Activated CD4-positive, CD25-positive, alpha-beta regulatory T cell treated with anti-CD3 and anti-CD28 coated beads, Interleukin-2, amount 50 U/mL, for 24 hours (primary cell): ENCODE measurements around the gene POLR2F.

Experiments
- ATAC-seq, 2 donors: fragments of 150-1000 bp; cut with Tn5 transposase; one replicate each; pipeline ENCODE4 v1.10.0; 2021; ENCODE audit warnings: mild to moderate bottlenecking in 1 of 2, moderate library complexity in 1 of 2

Gene POLR2F

DNA sequence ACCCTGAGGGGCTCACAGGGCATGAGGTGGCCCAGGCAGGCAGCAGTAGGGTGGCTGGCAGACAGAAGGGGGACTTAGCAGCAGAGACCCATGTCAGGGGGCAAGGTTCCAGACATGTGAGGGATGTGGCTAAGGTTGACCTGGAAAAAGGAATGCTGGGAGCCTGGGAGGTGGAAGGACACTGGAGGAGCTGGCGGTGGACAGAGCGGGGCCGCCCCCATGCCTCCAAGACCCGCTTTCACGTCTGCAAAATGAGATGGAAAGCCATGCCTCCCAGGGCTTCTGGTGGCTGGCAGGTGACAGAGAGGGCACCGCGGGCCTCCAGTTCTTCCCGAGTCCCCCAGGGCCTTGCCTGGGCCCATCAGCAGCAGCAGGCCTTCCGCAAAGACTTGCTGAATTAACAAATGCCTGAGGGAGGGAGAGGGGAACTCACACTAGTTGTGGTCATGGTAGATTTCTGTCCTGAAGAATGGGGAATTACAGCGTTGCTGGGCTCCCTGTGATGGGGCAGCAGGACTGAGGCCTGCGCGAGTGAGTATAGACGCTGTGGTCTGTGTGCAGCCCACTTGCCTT, 53.9 kb downstream of the POLR2F start:
- no peak for ATAC-seq

DNA sequence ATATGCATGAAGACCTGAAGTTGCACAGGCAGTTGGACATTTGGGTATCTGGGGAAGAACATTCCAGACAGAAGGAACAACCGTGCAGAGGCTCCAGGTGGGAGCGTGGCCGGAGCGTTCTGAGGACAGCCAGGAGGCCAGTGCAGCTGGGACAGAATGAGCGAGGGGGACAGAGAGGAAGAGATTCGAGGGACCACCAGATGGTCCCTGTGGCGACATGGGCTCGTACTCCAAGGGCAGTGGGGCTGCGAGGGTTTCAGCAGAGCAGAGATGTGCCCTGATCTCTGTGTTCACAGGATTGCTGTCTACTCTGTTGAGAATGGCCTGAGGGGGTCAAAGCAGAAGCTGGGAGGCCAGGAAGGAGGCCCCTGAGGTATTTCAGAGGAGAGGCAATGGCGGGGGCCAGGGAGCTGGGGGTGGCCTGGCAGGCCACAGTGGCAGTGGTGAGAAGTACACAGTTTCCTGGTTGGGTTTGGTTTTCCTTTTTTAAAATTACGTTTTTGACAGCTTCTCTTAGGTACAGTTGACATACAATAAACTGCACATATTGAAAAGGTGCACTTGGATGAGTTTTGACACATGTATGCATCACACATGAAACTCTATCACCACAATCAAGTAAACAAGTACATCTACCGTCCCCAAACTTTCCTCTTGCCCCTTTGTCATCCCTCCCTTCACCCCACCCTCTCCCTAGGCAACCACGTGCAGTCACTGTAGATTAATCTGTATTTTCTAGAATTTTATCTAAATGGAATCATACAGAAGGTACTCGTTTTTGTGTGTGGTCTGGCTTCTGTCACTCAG, 55.7 kb downstream of the POLR2F start:
- ATAC-seq = no peak

DNA sequence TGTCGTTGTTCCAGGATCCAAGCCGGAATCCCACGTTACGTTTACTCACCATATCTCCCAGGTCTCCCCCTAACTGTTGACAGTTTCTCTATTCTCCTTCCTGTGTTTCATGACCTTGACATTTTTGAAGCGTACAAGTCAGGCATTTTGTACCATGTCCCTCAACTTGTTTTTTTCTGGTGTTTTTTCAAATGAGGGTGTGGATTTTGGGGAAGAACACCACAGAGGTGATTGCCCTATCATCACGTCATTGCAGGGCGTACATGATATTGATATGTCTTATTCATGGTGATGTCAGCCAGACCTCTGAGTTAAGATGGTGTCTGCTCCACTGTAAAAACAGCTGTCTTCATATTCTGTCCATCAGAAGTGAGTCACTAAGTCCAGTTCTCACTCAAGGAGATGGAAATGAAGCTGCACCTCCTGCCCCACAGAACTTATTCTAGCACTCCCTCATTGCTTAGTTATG, 59.1 kb downstream of the POLR2F start:
- ATAC-seq = no peak

DNA sequence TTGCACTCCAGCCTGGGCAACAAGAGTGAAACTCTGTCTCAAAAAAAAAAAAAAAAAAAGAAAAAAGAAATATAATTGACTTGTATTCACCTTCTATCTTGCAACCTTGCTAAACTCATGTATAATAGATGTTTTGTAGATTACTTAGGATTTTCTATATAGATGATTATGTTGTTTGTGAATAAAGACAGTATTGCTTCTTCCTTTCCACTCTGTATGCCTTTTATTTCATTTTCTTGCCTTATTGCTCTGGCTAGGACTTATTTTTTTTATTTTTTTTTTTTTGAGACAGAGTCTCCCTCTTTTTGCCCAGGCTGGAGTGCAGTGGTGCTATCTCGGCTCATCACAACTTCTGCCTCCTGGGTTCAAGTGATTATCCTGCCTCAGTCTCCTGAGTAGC, 60.6 kb downstream of the POLR2F start:
- ATAC-seq = no peak

DNA sequence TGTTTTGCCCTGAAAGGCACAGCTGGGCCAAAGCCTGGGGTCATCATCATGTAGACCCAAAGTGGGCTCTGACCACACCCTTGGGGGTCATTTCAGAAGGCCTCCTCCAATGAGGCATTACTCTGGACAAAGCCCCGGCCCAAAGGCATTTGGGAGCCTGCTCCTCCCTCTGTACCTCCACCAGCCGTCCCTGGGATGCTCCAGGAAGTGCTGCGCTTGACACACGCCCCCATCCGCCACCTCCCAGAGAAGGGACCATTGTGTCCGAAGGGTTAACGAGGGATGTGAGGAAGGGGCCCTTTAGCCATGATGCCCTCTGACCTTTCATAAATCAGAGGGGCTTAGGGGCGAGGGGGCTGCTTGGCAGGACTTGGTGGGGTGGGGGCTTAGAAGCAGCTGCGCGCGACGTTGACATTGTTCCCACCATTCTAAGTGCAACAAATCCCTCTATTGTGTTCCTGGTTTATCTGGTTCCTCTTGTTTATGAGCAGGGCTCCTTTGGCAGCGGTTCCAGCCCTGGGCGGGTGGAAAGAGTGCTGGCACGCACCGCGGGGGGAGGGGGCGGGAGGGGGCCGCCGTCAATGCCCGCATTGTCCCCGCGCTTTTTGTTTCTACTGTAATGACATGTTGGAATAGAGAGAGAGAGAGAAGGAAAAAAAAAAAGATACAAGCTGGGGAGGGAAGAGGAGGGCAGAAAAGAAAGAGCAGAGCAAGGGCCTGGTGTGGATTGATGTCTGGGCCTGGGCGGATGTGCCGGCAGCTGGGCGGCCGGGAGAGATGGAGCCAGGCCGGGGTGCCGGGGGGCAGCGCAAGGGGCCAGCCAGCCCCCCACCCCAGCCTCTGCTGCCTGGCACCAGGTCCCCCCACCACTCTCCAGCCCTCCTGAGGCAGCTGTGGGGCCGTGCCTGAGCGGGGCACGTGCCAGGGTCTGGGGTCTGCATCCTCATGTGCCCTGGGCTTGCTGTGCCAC, 63.0 kb downstream of the POLR2F start:
- no peak for ATAC-seq

DNA sequence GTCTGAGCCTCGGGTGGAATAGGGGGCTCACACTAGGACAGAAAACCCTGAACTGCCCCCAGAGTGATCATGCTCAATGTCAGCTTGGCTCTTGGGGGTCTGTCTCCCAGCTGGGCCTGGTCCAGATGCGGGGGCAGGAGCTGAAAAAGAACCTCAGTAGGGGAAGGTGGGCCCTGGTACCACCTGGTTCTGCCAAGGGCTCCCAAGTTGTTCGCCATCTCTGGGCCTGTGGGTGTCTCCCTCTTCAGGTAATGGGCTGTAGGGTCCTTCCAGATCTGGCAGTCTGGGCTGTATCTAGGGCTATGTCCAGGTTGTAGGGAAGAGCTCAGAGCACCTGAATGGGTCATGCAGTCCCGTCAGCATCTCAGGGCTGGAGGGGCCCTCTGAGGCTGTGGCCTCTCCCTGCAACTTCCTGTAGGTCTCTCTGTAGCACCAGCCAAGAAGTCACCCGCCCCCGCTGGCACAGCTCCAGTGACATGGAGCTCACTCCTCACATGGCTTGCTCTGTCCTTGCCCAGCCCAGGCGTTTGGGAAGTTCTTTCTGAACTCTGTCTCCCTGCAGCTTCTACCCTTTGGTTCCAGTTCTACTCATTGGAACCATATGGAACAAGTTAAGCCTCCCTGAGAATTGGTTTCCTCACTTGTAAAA, 63.9 kb downstream of the POLR2F start:
- ATAC-seq = no peak

DNA sequence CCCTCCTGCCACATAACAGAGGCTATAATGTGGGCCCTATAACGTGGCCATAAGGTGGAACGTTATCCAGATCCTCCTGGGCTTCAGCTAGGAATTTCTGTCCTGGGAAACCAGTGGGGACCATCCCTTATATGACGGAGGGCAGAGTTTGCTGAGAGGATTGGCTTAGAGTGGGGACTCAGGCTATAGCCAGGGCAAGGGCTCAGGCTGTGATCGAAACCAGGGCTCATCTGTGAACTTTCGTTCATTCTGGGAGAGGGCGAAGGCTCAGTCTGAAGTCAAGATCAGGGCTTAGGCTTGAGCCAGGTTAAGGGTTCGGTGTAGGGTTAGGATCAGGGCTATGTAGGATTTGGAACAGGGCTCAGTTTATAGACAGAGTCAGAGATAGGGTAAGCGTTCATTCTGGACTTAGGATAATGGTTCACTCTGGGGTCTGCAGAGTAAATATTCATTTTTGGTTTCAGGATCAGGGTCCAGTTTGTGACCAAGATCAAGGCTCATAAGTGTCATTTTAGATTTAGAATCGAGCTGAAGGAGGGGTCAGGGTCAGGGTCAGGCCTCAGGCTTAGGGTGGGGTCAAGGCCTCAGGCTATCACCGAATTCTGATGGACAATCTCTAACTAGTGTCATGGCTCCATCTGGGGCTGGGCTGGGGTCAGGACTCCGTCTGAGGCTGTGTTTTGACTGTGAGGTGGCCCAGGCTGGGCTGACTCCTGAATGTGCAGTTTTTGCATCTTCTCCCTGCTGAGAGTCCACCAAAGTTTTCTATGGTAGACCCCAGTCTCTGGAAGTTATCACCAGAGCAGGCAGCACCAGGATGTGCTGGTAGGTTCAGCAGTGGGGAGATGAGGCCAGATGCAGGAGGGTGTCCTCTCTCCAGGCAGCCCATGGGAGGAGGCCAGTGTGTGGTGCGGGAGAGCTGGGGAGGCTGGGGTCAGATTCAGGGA, 64.7 kb downstream of the POLR2F start:
- ATAC-seq = no peak
